Right atrium auricular region (tissue), 2 donors: ENCODE measurements around the gene RNU11. TPM values are rescaled to one million over a fixed set of nuclear protein-coding genes. Genes with fewer than 3 reads are reported as not detected.

Source experiments
- DNase-seq: peaks from one replicate; pipeline ENCODE4 v3.0.0-alpha.2; 2019; ENCODE audit warnings: low spot score
- H3K27ac ChIP-seq, 2 donors: fragments of 200-600 bp; sonication (generic); 1 replicate in 1 of 2; 2 replicates in 1 of 2; pipeline ENCODE4 v1.5.1; 2016 to 2019
- H3K27me3 ChIP-seq, 2 donors: fragments of 200-600 bp; sonication (generic); one replicate each; pipeline versions ENCODE4 v1.5.1 to v1.6.0; 2017 to 2019
- H3K36me3 ChIP-seq: fragments of 200-600 bp; sonication (generic); one replicate; pipeline ENCODE4 v1.5.1; 2016
- H3K4me1 ChIP-seq, 2 donors: fragments of 200-600 bp; sonication (generic); one replicate each; pipeline versions ENCODE4 v1.5.1 to v1.6.0; 2017 to 2019
- H3K4me3 ChIP-seq, 2 donors: fragments of 200-600 bp; sonication (generic); 1 replicate in 1 of 2; 2 replicates in 1 of 2; pipeline ENCODE4 v1.5.1; 2017 to 2019; ENCODE audit warnings: mild to moderate bottlenecking in 1 of 2, moderate library complexity in 1 of 2
- H3K9me3 ChIP-seq, 2 donors: fragments of 200-600 bp; sonication (generic); one replicate each; pipeline ENCODE4 v1.5.1; 2019
- total RNA-seq, 2 donors: library from RNA; depleted of rRNA; stranded (reverse); fragments of >200 nt; gene quantifications; one replicate each; pipeline ENCODE4 v1.1.0, GENCODE V29; 2016
- TF ChIP-seq, protein P1 (sequence below), 2 donors: fragments of 200-600 bp; sonication (generic); IDR thresholded peaks; one replicate each; pipeline ENCODE4 v1.5.1; 2019; ENCODE audit warnings: antibody characterized with exemption in 2 of 2

Gene RNU11
- not detected for total RNA-seq

DNA sequence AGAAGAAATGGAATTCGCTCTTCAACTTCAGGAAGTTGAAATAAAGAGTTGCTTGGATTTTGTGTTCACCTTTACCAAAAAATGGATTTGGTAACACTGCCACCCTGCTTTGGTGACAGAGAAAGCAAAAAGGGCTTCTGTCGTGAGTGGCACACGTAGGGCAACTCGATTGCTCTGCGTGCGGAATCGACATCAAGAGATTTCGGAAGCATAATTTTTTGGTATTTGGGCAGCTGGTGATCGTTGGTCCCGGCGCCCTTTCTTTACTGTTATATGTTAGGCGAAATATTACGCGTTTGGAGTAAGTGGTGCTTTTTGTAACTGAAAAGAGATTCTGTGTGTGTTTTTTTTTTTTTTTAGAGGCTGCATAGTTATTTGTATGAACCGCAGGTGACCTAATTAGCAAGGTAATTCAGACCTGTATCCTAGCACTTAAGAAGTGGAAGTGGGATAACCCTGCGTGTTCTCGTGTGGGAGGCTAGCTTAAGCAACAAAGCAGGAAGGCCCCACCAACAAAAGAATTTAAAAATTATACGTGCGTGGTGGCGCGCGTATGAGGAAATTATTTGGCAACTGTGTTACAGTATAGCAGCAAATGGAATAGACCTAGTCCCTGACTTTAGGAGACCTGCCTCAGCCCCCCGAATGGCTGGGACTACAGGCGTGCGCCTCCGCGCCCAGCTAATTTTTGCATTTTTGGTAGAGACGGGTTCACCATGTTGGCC is at the start of gene RNU11:
Gene RNU11, plus strand, starts transcription at position 127 of the 725 bp plus-strand sequence.
- Histone ChIP-seq H3K4me1 (peaks cover 0 to 30% of the 10 kb centered on the region in 2 donors), H3K27ac (peak within 1 kb of the TSS; percentile 88 to 90), H3K4me3 (peak within 1 kb of the TSS; percentile 27 to 46), H3K27me3 (no peaks in the 10 kb centered on the region), H3K36me3 (no peaks in the 10 kb centered on the region), H3K9me3 (no peaks in the 10 kb centered on the region)
- DNase-seq, result peak; percentile 96
- TF ChIP-seq, protein P1, sequence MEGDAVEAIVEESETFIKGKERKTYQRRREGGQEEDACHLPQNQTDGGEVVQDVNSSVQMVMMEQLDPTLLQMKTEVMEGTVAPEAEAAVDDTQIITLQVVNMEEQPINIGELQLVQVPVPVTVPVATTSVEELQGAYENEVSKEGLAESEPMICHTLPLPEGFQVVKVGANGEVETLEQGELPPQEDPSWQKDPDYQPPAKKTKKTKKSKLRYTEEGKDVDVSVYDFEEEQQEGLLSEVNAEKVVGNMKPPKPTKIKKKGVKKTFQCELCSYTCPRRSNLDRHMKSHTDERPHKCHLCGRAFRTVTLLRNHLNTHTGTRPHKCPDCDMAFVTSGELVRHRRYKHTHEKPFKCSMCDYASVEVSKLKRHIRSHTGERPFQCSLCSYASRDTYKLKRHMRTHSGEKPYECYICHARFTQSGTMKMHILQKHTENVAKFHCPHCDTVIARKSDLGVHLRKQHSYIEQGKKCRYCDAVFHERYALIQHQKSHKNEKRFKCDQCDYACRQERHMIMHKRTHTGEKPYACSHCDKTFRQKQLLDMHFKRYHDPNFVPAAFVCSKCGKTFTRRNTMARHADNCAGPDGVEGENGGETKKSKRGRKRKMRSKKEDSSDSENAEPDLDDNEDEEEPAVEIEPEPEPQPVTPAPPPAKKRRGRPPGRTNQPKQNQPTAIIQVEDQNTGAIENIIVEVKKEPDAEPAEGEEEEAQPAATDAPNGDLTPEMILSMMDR (IDR thresholded peaks at IDR 0.05), result no peak

DNA sequence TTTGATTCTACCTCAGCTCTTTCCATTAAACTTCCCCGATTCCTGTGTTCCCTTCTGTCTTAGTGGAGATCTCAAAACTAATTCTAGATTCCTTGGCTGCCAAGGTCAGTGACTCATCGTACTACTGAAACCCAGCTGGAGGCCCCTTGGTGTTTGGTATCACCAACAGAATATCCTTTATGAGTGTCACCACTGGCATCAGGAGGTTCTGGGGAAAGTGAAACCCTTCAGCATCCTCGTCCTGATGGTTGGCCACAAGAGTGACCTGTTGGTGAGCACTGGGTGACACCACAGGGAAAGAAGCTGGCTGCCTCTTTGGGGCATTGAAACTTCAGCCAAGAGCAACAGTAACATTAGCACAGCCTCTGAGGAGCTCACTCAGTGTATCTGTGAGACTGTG is 46.7 kb upstream of the RNU11 start:
- no peak overlapping the region for H3K27ac ChIP-seq
- TF ChIP-seq, protein P1 (IDR thresholded peaks at IDR 0.05), result no peak

DNA sequence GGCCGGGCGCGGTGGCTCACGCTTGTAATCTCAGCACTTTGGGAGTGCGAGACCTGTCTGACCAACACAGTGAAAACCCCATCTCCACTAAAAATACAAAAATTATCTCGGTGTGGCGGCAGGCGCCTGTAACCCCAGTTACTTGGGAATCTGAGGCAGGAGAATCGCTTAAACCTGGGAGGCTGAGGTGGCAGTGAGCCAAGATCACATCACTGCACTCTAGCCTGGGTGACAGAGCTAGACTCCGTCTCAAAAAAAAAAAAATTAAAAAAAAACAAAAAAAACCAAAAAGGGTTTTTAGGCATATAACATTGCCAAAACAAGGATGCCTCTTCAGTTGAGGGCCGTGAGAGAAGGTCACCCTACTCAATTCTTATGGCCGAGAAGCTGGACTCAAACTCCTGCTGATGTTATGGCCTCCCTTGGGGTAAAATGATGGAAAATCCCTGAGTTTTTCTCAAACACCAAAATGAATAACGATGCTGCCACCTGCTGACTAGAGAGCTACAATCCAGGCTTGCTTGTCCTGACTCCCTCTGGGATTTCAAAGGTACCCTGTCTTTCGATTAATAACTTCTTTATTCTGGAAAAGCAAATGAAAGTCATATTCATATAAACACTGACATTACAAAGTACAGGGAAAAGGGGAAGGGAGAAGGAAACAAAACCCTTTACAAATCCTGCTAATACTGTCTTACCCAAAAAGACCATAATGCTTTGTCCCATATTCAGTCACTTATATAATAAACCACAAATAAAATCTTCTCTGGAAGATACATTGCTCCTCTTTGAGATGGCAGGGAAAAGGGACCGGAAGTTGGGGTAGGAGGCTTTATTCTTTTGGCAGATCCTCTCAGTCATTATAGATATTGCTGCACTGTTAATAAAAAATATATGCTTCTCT is 45.6 kb upstream of the RNU11 start:
- Histone ChIP-seq H3K27ac (no peak overlapping the region), H3K9me3 (no peaks in the 10 kb centered on the region), H3K36me3 (peaks cover 52% of the 10 kb centered on the region)

More for the DNA sequence above, 46.7 kb upstream of the RNU11 start:
- H3K27me3 ChIP-seq, result no peaks in the 10 kb centered on the region
- DNase-seq, result no peak
- H3K36me3 ChIP-seq, result peaks cover 42% of the 10 kb centered on the region
- peaks cover 0 to 10% of the 10 kb centered on the region in 2 donors for H3K4me1 ChIP-seq
- H3K4me3 ChIP-seq, result no peak overlapping the region
- H3K9me3 ChIP-seq, result no peaks in the 10 kb centered on the region

DNA sequence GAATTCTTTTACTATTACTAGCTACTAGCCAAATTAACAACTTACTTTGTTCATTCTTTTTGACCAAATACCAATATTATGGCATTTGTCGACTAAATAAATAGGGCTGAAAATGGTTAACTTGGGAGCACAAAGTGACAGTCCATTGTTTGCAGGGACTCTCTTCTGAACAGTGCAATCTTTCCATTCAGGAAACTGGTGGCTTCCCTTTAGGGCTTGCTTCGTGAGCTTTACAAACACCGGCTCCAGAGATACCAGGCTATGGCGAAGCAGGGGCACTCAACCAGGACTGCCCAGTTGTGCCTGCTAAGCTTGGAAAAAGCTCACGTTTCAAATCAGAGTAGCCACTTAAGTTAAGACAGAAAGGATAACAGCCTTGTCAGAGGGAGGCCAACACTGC is 44.0 kb upstream of the RNU11 start:
- H3K4me1 ChIP-seq, result peaks cover 0 to 10% of the 10 kb centered on the region in 2 donors
- H3K4me3 ChIP-seq, result no peak overlapping the region
- H3K36me3 ChIP-seq, result peaks cover 59% of the 10 kb centered on the region
- no peak overlapping the region for H3K27ac ChIP-seq
- no peaks in the 10 kb centered on the region for H3K9me3 ChIP-seq
- no peak for DNase-seq
- H3K27me3 ChIP-seq, result no peaks in the 10 kb centered on the region
- TF ChIP-seq, protein P1 (IDR thresholded peaks at IDR 0.05), result no peak

More for the DNA sequence above, 45.6 kb upstream of the RNU11 start:
- no peaks in the 10 kb centered on the region for H3K27me3 ChIP-seq
- TF ChIP-seq, protein P1 (IDR thresholded peaks at IDR 0.05), result peak; percentile 42 to 72
- no peak for DNase-seq
- H3K4me3 ChIP-seq, result no peak overlapping the region
- peaks cover 0 to 10% of the 10 kb centered on the region in 2 donors for H3K4me1 ChIP-seq

DNA sequence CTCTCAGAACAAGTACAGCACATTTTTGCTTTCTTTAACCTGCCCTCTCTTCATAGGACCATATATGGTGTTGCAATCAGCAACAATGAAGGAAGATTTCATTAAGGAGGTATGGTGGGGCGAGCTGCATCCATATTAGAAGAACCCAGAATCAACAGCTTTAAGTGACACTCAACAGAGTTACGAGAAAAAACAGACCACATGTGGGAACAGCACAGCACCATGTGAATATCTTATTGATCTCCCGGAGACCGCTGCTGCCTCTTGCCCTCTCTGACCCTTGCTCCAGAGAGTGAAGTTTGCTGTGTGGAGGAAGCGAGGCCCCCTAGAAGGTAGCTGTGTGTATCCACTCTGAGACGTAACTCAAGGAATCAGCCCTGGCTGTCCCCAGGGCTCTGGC is 43.4 kb upstream of the RNU11 start:
- Histone ChIP-seq H3K27ac (no peak overlapping the region), H3K27me3 (no peaks in the 10 kb centered on the region), H3K9me3 (no peaks in the 10 kb centered on the region), H3K4me1 (peaks cover 0 to 10% of the 10 kb centered on the region in 2 donors), H3K4me3 (no peak overlapping the region), H3K36me3 (peaks cover 59% of the 10 kb centered on the region)
- TF ChIP-seq, protein P1 (IDR thresholded peaks at IDR 0.05), result no peak
- DNase-seq, result no peak
